ENCODE data around the gene SNTG2. TPM values are rescaled to one million over a fixed set of nuclear protein-coding genes. Genes with fewer than 3 reads are reported as not detected.

SNTG2 gene
- total and polyA plus RNA-seq, 4 donors, result not detected

GRCh38 chr2:1077911-1078310 is 127.3 kb downstream of the SNTG2 start:
- no peak overlapping the region for H3K27ac ChIP-seq (ENCODE audit: low read depth in 1 of 2, low read length in 2 of 2)
- H3K36me3 ChIP-seq (ENCODE audit: control insufficient read depth in 4 of 4, insufficient read depth in 3 of 4, low read depth in 1 of 4, low read length in 3 of 4), result no peaks in the 10 kb centered on the region
- H3K9me3 ChIP-seq (ENCODE audit: control insufficient read depth in 4 of 4, low read length in 3 of 4), result no peaks in the 10 kb centered on the region
- no peak for TF ChIP-seq JUND (IDR thresholded peaks at IDR 0.05)
- no peak for TF ChIP-seq REST (IDR thresholded peaks at IDR 0.05)
- no peak for TF ChIP-seq MAX (IDR thresholded peaks at IDR 0.05)
- TF ChIP-seq HNF4G (IDR thresholded peaks at IDR 0.05), result no peak
- TF ChIP-seq FOXA1 (IDR thresholded peaks at IDR 0.05), result no peak
- no peak for TF ChIP-seq HNF4A (conservative IDR thresholded peaks at IDR 0.05)
- H3K27me3 ChIP-seq (ENCODE audit: control insufficient read depth in 4 of 4, insufficient read depth in 4 of 4, low read length in 3 of 4), result no peaks in the 10 kb centered on the region
- no peak overlapping the region for H3K9ac ChIP-seq (ENCODE audit: low read depth in 1 of 2, low read length in 2 of 2)
- DNase-seq (ENCODE audit: low spot score), result no peak
- no peak overlapping the region for H3K4me3 ChIP-seq (ENCODE audit: low read depth in 1 of 3, low read length in 3 of 3)
- WGBS, result 87% methylated on average over 9 of the region's 9 CpGs
- H3K4me1 ChIP-seq (ENCODE audit: control insufficient read depth in 4 of 4, insufficient read depth in 4 of 4, low read length in 3 of 4), result no peaks in the 10 kb centered on the region

- 82% methylated on average over 10 of the region's 10 CpGs for WGBS
- DNase-seq (ENCODE audit: low spot score), result no peak
- no peak for TF ChIP-seq RXRA (IDR thresholded peaks at IDR 0.05)
- no peak for TF ChIP-seq EGR1 (IDR thresholded peaks at IDR 0.05; ENCODE audit: low read depth in 2 of 2)
- no peak for TF ChIP-seq ZBTB33 (IDR thresholded peaks at IDR 0.05)
- no peak for TF ChIP-seq FOXA2 (IDR thresholded peaks at IDR 0.05)
- no peak for TF ChIP-seq MAX (IDR thresholded peaks at IDR 0.05)
- no peak for TF ChIP-seq RAD21 (IDR thresholded peaks at IDR 0.05)
- TF ChIP-seq ATF3 (IDR thresholded peaks at IDR 0.05), result no peak
- no peak for TF ChIP-seq GABPA (IDR thresholded peaks at IDR 0.05 in 1 of 2, conservative IDR thresholded peaks at IDR 0.05 in 1 of 2)
- TF ChIP-seq JUND (IDR thresholded peaks at IDR 0.05), result no peak
- no peak for TF ChIP-seq TAF1 (conservative IDR thresholded peaks at IDR 0.05)
- no peak for TF ChIP-seq HNF4A (conservative IDR thresholded peaks at IDR 0.05)
- no peak for TF ChIP-seq HNF4G (IDR thresholded peaks at IDR 0.05)
- no peak for TF ChIP-seq YY1 (IDR thresholded peaks at IDR 0.05)
- Histone ChIP-seq H3K27ac (ENCODE audit: low read depth in 1 of 2, low read length in 2 of 2) (no peak overlapping the region), H3K27me3 (ENCODE audit: control insufficient read depth in 4 of 4, insufficient read depth in 4 of 4, low read length in 3 of 4) (no peaks in the 10 kb centered on the region), H3K9me3 (ENCODE audit: control insufficient read depth in 4 of 4, low read length in 3 of 4) (no peaks in the 10 kb centered on the region), H3K4me1 (ENCODE audit: control insufficient read depth in 4 of 4, insufficient read depth in 4 of 4, low read length in 3 of 4) (no peaks in the 10 kb centered on the region), H3K4me3 (ENCODE audit: low read depth in 1 of 3, low read length in 3 of 3) (no peak overlapping the region), H3K36me3 (ENCODE audit: control insufficient read depth in 4 of 4, insufficient read depth in 3 of 4, low read depth in 1 of 4, low read length in 3 of 4) (no peaks in the 10 kb centered on the region), H3K9ac (ENCODE audit: low read depth in 1 of 2, low read length in 2 of 2) (no peak overlapping the region)
Measured at GRCh38 chr2:1078326-1078725, 127.7 kb downstream of the SNTG2 start.
